DND-41 (cell line): Measurements from ENCODE around the gene SLC9A4.

ENCODE experiments used
- ATAC-seq: fragments of 200-7000 bp; cut with Tn5 transposase; 3 replicates; pipeline ENCODE4 v1.9.1; 2021; ENCODE audit warnings: low read depth; ENCODE audit not compliant: insufficient read depth
- DNase-seq: peaks from one replicate; pipeline ENCODE4 v3.0.0-alpha.2; 2020
- H2AFZ ChIP-seq: 2 replicates; pipeline ENCODE4 v1.6.0; 2012; ENCODE audit warnings: low read depth, low read length
- H3K27ac ChIP-seq: 2 replicates; pipeline ENCODE4 v1.5.1; 2012; ENCODE audit warnings: low read length, inconsistent platforms
- H3K27me3 ChIP-seq: fragments of 200-600 bp; sonication (generic); 2 replicates; pipeline ENCODE4 v1.6.0; 2012; ENCODE audit warnings: low read length, mild to moderate bottlenecking, inconsistent platforms; ENCODE audit not compliant: insufficient read depth, poor library complexity
- H3K36me3 ChIP-seq: 2 replicates; pipeline ENCODE4 v1.5.1; 2012; ENCODE audit warnings: low read length, inconsistent platforms; ENCODE audit not compliant: insufficient read depth
- H3K4me1 ChIP-seq: 2 replicates; pipeline ENCODE4 v1.5.1; 2012; ENCODE audit warnings: mild to moderate bottlenecking, low read length; ENCODE audit not compliant: insufficient read depth
- H3K4me2 ChIP-seq: 2 replicates; pipeline ENCODE4 v1.6.0; 2012; ENCODE audit warnings: mild to moderate bottlenecking, moderate library complexity, low read length, inconsistent platforms; ENCODE audit not compliant: insufficient read depth
- H3K4me3 ChIP-seq, 2 experiments: fragments of 200-600 bp in 1 of 2; shearing (Covaris generic) in 1 of 2; 2 replicates each; pipeline ENCODE4 v1.5.1; 2012 to 2016; ENCODE audit warnings: inconsistent platforms in 2 of 2, low read length in 2 of 2, mild to moderate bottlenecking in 2 of 2, low read depth in 1 of 2, moderate library complexity in 1 of 2
- H3K79me2 ChIP-seq: 2 replicates; pipeline ENCODE4 v1.6.0; 2012; ENCODE audit warnings: low read length, inconsistent platforms; ENCODE audit not compliant: insufficient read depth
- H3K9ac ChIP-seq: 2 replicates; pipeline ENCODE4 v1.6.0; 2012; ENCODE audit warnings: low read depth, mild to moderate bottlenecking, inconsistent platforms, low read length, moderate library complexity
- H3K9me3 ChIP-seq: 2 replicates; pipeline ENCODE4 v1.5.1; 2012; ENCODE audit warnings: low read length, moderate library complexity, mild to moderate bottlenecking, inconsistent platforms; ENCODE audit not compliant: insufficient read depth, severe bottlenecking
- H4K20me1 ChIP-seq: 2 replicates; pipeline ENCODE4 v1.6.0; 2012; ENCODE audit warnings: low read length; ENCODE audit not compliant: insufficient read depth
- EZH2 ChIP-seq: IDR thresholded peaks from 3 replicates; pipeline ENCODE4 v1.6.1; 2012; ENCODE audit warnings: borderline replicate concordance, low read depth, mild to moderate bottlenecking, moderate library complexity, low read length, inconsistent platforms; ENCODE audit not compliant: severe bottlenecking
- TF ChIP-seq, protein P1 (sequence below): IDR thresholded peaks from 2 replicates; pipeline ENCODE4 v1.5.1; 2012; ENCODE audit warnings: borderline replicate concordance, low read length, moderate library complexity, mild to moderate bottlenecking; ENCODE audit not compliant: poor library complexity, severe bottlenecking; ENCODE audit errors: extremely low read depth

SLC9A4 gene

DNA sequence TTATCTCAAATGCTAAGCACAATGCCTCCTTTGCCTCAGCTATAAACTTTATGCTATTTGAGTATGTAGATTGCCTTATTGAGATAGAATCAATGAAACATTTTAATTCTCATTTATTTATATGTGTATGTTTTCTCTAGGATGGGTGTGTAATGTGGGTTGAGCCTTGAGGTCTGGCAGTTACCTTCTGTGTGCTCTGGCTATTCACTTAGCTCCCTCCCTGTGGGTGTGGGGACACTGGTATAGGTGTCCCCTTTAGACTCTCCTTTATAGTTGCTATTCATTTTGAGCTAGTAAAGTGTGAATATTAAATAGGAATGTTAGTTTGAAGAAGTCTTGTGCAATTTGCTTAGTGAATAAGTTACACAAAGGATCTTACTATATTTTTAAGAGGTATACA, 1.8 kb downstream of the SLC9A4 start:
- H3K27ac ChIP-seq: no peak overlapping the region
- H4K20me1 ChIP-seq: peaks cover 4% of the 10 kb centered on the region; the same call in 1 of the 2 replicates
- H3K4me1 ChIP-seq: no peaks in the 10 kb centered on the region
- no peak overlapping the region for H2AFZ ChIP-seq
- H3K79me2 ChIP-seq: no peaks in the 10 kb centered on the region
- H3K4me3 ChIP-seq: no peak overlapping the region
- peaks cover 13% of the 10 kb centered on the region for H3K27me3 ChIP-seq
- no peak for DNase-seq
- H3K9me3 ChIP-seq: no peaks in the 10 kb centered on the region
- no peak overlapping the region for H3K9ac ChIP-seq
- TF ChIP-seq, protein P1, sequence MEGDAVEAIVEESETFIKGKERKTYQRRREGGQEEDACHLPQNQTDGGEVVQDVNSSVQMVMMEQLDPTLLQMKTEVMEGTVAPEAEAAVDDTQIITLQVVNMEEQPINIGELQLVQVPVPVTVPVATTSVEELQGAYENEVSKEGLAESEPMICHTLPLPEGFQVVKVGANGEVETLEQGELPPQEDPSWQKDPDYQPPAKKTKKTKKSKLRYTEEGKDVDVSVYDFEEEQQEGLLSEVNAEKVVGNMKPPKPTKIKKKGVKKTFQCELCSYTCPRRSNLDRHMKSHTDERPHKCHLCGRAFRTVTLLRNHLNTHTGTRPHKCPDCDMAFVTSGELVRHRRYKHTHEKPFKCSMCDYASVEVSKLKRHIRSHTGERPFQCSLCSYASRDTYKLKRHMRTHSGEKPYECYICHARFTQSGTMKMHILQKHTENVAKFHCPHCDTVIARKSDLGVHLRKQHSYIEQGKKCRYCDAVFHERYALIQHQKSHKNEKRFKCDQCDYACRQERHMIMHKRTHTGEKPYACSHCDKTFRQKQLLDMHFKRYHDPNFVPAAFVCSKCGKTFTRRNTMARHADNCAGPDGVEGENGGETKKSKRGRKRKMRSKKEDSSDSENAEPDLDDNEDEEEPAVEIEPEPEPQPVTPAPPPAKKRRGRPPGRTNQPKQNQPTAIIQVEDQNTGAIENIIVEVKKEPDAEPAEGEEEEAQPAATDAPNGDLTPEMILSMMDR: no peak
- TF ChIP-seq EZH2: no peak
- H3K36me3 ChIP-seq: no peaks in the 10 kb centered on the region
- ATAC-seq: no peak
- H3K4me2 ChIP-seq: no peak overlapping the region

DNA sequence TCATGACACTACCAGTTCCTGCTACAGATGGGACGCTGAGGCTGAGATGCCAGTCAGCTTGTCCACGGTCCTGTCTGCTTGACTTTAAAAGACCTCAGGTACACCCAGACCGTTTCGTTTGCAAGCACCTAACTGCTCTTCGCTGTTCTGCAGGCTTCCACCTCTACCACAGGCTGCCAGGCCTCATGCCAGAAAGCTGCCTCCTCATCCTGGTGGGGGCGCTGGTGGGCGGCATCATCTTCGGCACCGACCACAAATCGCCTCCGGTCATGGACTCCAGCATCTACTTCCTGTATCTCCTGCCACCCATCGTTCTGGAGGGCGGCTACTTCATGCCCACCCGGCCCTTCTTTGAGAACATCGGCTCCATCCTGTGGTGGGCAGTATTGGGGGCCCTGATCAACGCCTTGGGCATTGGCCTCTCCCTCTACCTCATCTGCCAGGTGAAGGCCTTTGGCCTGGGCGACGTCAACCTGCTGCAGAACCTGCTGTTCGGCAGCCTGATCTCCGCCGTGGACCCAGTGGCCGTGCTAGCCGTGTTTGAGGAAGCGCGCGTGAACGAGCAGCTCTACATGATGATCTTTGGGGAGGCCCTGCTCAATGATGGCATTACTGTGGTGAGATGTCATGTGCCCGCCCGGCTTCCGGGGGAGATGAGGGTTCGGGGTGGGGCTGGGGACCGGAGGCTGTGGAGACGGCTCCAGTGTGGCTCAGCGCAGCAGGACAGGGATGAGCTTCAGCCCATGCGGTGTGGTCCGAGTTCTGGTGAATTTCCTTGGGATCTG, 5.9 kb downstream of the SLC9A4 start:
- Histone ChIP-seq H3K9me3 (no peaks in the 10 kb centered on the region), H3K79me2 (no peaks in the 10 kb centered on the region), H3K9ac (no peak overlapping the region), H3K27me3 (peaks cover 5% of the 10 kb centered on the region), H4K20me1 (no peaks in the 10 kb centered on the region), H3K4me3 (no peak overlapping the region), H2AFZ (no peak overlapping the region), H3K36me3 (no peaks in the 10 kb centered on the region), H3K27ac (no peak overlapping the region), H3K4me1 (no peaks in the 10 kb centered on the region), H3K4me2 (no peak overlapping the region)
- TF ChIP-seq, protein P1: no peak
- no peak for TF ChIP-seq EZH2
- no peak for ATAC-seq
- no peak for DNase-seq

DNA sequence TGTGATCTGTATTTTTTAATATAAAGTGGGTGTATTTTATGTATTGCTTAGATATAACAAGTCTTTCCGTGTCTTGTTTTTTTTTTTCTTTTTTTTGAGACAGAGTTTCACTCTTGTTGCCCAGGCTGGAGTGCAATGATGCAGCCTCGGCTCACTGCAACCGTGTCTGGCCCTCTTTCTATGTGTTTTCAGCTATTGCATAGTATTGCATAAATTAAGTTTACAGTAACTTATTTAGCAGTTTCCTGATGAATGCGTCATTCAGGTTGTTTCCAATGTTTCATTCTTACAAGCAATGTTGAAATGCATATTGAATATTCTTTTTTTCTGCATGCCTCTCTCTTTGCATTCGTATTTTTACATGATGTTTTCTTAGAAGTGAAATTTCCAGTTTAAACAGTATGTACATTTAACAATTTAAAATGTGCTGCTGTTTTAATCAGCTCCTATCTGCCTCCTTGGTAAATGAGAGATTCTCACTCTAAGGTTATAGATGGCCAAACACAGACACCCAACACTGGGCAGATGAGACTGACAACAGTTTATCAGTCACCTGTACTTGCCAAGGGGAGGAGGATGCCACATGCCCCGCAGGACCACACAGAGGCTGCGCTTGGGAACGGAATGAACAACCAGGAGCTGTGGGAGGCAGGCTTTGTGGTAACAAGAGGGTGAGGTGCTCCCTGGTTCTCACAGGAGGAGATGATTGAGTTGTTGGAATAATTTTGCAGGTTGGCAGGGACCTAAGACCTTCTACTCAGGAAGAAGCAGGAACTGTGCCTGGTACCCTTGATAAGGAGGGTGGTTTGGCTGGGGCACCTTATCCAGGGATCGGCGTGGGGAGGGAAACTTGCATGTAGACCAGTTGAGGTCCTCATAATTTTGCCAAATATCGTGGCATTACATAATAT, 7.5 kb downstream of the SLC9A4 start:
- DNase-seq: no peak
- Histone ChIP-seq H3K9me3 (no peaks in the 10 kb centered on the region), H3K4me2 (no peak overlapping the region), H2AFZ (no peak overlapping the region), H4K20me1 (no peaks in the 10 kb centered on the region), H3K79me2 (no peaks in the 10 kb centered on the region), H3K27me3 (peaks cover 5% of the 10 kb centered on the region), H3K27ac (no peak overlapping the region), H3K36me3 (no peaks in the 10 kb centered on the region), H3K9ac (no peak overlapping the region), H3K4me1 (no peaks in the 10 kb centered on the region), H3K4me3 (no peak overlapping the region)
- TF ChIP-seq, protein P1: no peak
- TF ChIP-seq EZH2: no peak
- no peak for ATAC-seq
